GM10847 (cell line): Measurements from ENCODE around the gene SOSTDC1.

Experiments used
- POLR2A ChIP-seq: IDR thresholded peaks from 2 replicates; pipeline ENCODE4 v1.6.1; 2011; ENCODE audit not compliant: insufficient read length; ENCODE audit errors: extremely low read depth

The SOSTDC1 gene

GRCh38 chr7:16430133-16430532 lies 35.4 kb downstream of the SOSTDC1 start:
- no peak for TF ChIP-seq POLR2A

DNA sequence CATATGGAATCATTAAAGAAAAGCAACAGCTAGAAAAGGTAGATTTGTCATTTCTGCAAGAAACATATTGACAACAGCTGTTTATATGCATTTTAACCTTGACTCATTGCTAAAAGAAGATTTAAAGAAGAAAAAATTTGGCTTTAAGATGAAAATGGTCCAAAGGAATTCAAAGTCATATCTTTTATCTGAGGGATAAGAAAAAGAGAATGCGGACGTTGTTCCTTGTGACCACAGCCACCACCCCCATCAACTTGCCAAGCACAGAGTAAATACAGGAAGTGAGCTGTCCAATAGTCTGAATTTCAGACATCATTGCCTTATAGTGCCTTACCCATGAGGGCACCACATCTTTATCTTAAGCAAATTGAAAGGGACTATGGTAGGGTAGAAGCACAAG lies 36.9 kb downstream of the SOSTDC1 start:
- TF ChIP-seq POLR2A: no peak

GRCh38 chr7:16428182-16428581 lies 37.4 kb downstream of the SOSTDC1 start:
- TF ChIP-seq POLR2A: no peak

DNA sequence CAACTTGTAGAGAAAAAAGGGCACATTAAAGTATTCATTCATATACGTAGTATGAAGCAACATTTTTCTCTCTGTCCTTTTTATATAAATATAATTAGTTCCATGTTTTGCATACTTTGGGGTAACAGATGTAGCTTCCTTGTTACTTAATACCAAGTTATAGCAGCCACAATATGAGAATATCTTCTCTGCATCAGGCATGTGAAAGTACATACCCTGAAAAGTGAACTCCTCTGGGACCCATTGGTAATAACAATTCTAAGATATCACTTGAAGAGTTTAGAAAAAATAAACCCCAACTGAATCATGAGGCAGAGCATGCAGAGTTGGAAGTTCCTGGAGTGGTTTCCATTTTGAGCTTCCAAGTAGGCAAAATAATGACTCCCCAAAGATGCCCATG lies 41.8 kb downstream of the SOSTDC1 start:
- TF ChIP-seq POLR2A: no peak

GRCh38 chr7:16422917-16423316 lies 42.6 kb downstream of the SOSTDC1 start:
- no peak for TF ChIP-seq POLR2A

- TF ChIP-seq POLR2A: no peak
These were observed 43.5 kb downstream of the SOSTDC1 start for GRCh38 chr7:16422103-16422435.

GRCh38 chr7:16421333-16422102 lies 44.0 kb downstream of the SOSTDC1 start, which contains the start of gene CRPPA:
Gene CRPPA, minus strand, starts transcription at chr7:16421538. Its CDS starts 216 bp downstream, at chr7:16421322.
- TF ChIP-seq POLR2A: no peak

DNA sequence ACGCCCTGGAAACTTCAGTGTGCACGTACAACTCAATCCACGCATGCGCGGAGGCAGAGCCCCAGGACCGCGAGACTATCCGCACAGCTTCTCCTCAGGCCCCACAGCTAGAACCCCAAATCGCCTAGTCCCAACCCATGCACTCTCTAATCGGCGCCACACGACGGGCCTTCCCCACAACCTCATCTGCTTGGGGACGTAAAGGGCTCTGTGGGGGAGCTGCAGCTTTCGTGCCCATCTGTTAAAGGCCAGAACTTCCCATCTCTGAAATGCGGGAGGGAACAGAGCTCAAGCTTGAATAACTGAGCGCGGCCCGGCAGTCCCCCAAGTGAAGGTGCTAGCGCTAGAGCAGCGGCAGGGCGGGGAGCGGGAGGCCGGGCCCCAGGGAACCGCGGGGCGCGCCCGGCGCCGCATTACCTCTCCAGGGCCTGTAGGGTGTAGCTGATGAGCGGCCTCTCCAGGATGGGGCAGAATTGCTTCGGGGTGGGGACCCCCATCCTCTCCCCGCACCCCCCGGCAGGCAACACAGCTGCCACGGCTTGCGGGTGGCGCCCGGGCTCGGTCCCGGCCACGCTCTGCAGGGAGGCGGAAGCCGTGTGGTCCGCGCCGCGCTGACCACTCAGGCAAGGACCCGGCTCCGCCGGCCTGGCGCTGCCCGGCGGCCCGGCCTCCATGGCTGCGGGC lies 44.7 kb downstream of the SOSTDC1 start:
- TF ChIP-seq POLR2A: peak; percentile 10

- no peak for TF ChIP-seq POLR2A
These were observed 45.2 kb downstream of the SOSTDC1 start for GRCh38 chr7:16420329-16420648.

DNA sequence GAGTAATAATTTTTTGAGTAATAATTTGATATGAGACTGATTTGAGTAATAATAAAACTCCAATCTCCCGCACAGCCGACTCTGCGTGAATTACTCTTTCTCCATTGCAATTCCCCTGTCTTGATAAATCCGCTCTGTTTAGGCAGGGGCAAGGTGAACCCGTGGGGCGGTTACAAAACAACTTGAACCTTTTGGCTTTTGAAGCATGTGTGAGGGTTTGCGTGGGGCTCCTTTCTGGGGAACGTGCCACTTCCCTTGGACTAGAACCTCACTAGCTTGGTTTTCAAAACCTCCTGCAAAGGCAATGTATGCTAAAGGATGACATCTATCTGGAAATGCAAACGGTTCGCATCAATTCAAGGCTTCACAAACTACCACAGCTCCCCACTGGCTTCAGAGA lies 45.7 kb downstream of the SOSTDC1 start:
- TF ChIP-seq POLR2A: no peak

GRCh38 chr7:16419126-16419525 lies 46.4 kb downstream of the SOSTDC1 start:
- no peak for TF ChIP-seq POLR2A

DNA sequence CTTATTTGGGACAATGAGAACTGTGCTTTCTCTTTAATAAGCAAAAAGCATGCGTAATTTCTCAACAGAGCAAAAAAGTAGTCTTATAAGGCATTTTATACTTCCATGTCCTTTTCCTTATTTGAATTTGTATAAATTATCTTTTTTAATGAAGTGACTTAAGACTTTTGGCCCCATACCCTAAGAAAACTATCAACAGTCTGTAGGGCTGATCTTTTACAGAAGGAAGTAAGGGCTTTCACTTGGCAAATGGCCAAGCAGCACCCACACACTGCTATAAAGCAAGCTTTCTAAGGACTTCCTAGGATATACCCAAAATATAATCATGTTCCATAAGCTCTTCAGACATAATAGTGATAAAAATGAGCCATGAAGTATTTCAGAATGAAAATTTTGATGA lies 47.6 kb downstream of the SOSTDC1 start:
- TF ChIP-seq POLR2A: no peak

DNA sequence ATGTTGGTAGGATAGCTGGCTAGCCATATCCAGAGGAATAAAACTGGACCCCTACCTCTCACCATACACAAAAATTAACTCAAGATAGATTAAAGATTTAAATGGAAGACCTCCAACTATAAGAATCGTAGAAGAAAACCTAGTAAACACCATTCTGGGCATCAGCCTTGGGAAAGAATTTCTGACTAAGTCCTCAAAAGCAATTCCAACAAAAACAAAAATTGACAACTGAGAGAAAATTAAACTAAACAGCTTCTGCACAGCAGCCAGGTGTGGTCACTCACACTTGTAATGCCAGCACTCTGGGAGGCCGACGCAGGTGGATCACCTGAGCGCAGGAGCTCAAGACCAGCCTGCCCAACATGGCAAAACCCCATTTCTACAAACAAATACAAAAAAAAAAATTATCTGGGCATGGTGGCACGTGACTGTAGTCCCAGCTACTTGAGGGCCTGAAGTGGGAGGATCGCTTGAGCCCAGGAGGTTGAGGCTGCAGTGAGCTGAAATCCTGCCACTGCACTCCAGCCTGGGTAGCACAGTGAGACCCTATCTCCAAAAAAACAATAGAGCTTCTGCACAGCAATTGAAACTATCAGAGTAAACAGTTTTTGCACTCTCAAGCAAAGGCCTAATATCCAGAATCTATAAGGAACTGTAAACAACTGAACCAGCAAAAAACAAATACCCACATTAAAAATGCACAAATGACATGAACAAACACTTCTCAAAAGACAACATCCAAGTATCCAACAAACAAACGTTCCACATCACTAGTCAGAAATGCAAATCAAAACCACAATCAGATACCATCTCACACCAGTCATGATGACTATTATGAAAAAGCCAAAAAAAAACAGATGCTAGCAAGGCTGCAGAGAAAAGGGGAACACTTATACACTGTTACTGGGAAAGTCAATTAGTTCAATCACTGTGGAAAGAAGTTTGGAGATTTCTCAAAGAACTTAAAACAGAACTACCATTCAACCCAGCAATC lies 49.0 kb downstream of the SOSTDC1 start:
- TF ChIP-seq POLR2A: no peak

DNA sequence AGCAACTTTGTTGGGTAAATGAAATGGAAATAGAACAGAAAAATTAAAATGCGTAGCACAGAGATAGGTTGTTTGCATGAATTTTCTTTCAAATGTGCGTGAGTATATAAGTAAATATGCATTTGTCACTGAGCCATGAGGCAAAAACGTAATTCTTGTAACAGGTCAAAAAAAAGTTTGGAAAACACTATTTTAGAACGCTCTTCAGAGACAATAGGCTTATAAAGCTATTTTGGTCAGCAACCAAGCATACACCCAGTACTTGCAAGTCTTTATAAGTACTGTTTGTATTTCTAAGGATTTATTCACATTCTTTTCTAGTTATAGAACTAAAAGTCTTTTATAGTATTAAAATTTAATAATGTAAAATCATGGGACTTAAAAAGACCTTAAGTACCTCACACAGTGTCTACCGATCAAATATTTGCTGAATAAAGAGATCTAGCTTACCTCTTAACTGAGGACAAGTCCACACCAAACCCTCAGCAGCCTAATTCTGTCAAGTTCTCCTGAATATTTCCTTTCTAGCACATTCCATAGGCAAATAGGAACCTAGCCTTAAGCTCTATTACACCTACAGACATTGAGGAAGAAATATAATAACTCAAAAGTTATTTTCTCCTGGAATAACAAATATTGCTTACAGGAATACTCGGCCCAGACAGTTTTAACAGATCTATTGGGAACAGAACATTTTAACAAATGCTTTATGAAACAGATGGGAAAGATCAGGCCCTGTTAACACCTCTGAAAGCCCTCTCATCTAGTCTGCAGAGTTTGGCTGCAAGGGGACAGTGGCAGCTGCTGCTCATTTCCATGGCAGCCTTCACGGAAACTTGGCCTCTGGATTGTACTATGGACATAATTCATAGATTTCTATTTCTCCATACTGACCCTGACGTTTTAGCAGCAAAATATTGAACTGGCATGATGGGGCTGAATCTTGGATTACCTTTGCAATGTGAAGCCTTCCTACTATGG lies 53.0 kb downstream of the SOSTDC1 start:
- no peak for TF ChIP-seq POLR2A
